OCI-LY1 (cell line): ENCODE measurements around the gene NISCH.

Source experiments
- CTCF ChIP-seq: fragments of 200-600 bp; sonication (generic), shearing (Covaris generic); IDR thresholded peaks from 2 replicates; pipeline ENCODE4 v1.5.1; 2017; ENCODE audit warnings: mild to moderate bottlenecking, antibody characterized with exemption, low read length, moderate library complexity, mixed read lengths
- EZH2 ChIP-seq: fragments of 200-600 bp; sonication (generic), shearing (Covaris generic); IDR thresholded peaks from 2 replicates; pipeline ENCODE4 v1.8.0; 2017; ENCODE audit warnings: borderline replicate concordance, mixed run types, mild to moderate bottlenecking, antibody characterized with exemption, low read length, moderate library complexity, mixed read lengths

- TF ChIP-seq CTCF (no peak), EZH2 (no peak)
These were observed 22.7 kb upstream of the NISCH start for GRCh38 chr3:52432691-52433141.
